Measurements from ENCODE around the gene NREP. TPM values are rescaled to one million over a fixed set of nuclear protein-coding genes. Genes with fewer than 3 reads are reported as not detected.
A peak's percentile ranks its signal among the peaks of the same experiment; 100 is the strongest.

Gene NREP
- total RNA-seq, 1 experiment from 2014 or later, result 14.0 TPM

DNA sequence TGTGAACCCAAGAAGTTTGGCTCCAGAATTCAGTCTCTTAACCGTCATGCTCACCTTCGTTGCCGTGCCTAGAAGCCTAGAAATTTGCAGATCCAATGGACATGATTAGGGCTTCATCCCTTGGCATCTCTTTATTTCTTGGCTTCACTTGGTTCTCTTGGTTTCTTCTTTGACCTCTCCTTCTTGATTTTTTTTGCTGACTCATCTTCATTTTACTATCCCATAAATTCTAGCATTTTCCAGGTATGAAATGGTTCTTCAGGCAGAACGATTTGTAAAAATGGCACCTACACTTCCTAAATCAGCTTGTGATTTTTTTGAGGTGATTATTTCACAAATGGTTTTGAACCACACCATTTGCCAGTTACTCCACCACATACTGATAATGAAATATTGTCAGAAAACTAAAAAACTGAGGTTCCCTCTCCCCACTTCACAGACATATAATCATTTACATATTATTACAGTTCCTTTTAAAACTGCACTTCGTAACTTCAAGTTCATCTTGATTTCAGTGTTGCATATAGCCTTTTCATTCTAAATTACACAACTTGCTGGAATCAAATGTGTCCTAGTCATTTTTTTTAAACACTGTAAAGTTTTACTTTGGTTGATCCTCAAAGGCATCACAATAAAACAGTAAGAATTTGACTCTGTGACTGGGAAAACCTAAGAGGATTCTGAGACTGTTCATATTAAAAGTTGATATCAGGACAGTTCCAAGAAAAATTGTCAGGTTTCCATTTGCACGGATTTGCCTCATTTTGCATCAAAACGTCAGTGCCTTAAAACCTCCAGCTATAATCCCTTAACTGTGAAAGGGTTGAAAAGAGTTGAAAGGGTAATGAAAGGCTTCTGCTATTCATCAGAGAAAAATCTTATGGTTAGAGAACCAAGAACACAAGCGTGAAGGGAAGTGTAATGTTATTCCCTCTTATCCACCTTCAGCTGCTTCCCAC, 8.9 kb upstream of the NREP start:
- no peak for DNase-seq (ENCODE audit: low read depth)

GRCh38 chr5:111764019-111764418, 7.0 kb upstream of the NREP start:
- no peak for DNase-seq (ENCODE audit: low read depth)

GRCh38 chr5:111762895-111763294, 5.9 kb upstream of the NREP start:
- no peak for DNase-seq (ENCODE audit: low read depth)

GRCh38 chr5:111758284-111758628, 1.3 kb upstream of the NREP start:
- no peak for DNase-seq (ENCODE audit: low read depth)

- peak; percentile 93 for DNase-seq (ENCODE audit: low read depth)
These were observed 625 bp upstream of the NREP start for GRCh38 chr5:111757355-111758283.

- peak; percentile 25 for DNase-seq (ENCODE audit: low read depth)
These were observed 1.0 kb downstream of the NREP start for GRCh38 chr5:111755942-111756381.

DNA sequence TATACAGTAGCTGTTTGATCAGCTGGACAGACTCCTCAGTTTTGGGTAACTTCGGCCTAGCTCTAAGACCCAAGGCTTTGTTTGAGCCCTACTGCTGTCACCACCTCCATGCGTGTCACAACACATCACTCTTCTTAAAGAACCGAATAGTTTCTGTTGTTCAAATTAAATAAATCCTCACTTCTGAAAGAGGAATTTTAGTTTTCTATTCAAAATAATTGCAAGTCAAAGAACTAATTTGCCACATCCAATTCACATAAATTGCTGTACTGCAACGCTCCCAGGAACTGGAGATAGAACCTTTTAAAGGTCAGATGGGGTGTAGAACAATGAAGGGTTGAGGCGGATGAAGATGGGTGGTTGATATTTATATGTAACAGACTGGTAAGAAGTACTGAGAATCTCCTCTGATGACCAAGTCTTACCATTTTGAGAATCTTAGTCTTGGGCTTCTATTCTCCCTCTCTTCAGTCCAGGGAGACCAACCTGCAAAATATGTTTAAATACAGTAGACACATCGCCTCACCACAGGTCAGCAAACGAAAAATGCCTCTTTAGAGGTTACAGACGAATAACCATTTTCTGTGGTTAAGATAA, 1.6 kb downstream of the NREP start:
- DNase-seq (ENCODE audit: low read depth), result no peak

- DNase-seq (ENCODE audit: low read depth), result no peak
These were observed 3.0 kb downstream of the NREP start for GRCh38 chr5:111753884-111754589.

DNA sequence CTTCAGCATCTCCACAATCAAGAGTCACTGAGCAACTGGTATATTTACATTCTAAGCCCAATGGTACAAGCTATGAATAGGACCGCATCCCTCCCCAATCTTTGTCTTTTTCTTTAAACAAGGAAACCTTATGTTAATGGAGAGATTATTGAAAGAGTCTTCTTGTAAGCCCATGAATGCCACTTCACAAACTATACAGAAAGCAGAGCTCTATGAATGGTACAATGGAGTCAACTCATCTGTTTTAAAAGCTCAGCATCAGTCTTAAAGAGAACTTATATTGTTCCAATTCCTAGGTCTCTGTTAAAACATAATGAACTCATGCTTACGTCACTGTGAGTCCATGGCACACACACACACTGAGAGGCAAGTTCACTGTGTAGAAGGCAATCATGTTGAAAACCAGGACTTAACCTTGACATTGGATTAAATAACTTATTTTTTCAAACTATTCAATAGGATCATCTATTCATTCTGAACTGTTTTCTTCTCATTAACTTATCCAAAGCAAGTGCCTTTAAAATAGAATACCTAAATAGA, 4.5 kb downstream of the NREP start:
- DNase-seq (ENCODE audit: low read depth), result no peak

GRCh38 chr5:111749303-111750026, 7.5 kb downstream of the NREP start:
- DNase-seq (ENCODE audit: low read depth), result no peak

DNA sequence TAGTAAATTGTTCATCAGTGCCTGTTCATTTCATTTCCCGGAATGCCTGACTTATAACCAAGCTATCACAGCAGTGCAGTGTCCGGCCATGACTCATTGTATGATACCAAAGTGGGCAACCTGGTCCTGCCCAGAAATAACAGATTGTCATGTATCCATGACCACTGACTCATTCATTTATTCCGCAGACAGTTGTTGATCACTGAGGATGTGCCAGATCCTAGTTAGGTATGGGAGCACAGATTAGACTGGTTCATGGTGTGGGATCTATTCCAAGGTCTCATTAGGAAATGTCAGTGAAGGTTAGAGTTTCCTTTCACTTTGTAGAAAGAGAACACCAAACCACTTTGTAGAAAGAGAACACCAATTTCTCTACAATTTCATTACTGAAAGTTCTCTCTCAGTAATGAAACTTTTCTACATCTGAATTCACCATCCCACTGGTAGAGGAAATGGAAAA, 8.7 kb downstream of the NREP start:
- DNase-seq (ENCODE audit: low read depth), result peak; percentile 96

DNA sequence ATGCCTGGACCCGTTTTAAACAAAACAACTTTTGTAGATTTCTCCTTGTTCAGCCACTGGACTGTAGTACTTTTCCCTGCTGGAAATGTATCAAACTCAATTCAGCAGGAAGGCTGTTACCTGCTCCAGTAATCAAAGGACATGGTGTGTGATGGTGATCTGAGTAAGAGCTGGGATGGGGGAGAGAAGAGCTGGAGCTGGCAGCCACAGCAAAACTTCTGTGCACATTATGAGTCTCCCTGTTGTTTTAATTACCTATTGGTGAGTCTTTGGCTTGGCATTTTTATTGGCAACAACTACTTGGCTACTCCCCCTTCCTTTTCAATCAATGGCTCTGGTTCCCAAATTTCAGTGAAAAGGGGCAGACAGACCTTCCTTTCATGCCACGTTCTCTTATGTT, 9.7 kb downstream of the NREP start:
- peak; percentile 81 for DNase-seq (ENCODE audit: low read depth)

- DNase-seq (ENCODE audit: low read depth), result no peak
These were observed 10.2 kb downstream of the NREP start for GRCh38 chr5:111746791-111747190.

- DNase-seq (ENCODE audit: low read depth), result no peak
These were observed 11.8 kb downstream of the NREP start for GRCh38 chr5:111745075-111745739.

DNA sequence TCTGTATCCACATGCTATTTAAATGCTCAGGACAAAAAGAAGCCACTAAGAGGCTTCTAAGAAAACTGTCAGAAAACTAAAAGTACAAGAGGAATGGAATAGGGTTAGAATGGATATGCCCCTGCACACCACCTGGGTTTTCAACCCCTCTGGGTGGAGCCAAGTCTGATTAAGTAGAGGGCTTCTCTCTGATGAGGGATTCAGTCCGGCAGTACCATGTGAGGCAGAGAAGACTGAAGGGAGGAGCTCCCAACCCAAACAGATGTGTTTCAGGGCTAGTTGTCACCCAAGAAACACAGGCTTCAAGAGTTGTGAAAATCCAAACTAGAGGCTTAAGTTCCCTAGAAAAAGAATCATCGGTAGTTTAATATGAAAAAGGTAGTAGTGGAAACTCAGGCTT, 12.5 kb downstream of the NREP start:
- DNase-seq (ENCODE audit: low read depth), result no peak

GRCh38 chr5:111743988-111744387, 13.0 kb downstream of the NREP start:
- no peak for DNase-seq (ENCODE audit: low read depth)

DNA sequence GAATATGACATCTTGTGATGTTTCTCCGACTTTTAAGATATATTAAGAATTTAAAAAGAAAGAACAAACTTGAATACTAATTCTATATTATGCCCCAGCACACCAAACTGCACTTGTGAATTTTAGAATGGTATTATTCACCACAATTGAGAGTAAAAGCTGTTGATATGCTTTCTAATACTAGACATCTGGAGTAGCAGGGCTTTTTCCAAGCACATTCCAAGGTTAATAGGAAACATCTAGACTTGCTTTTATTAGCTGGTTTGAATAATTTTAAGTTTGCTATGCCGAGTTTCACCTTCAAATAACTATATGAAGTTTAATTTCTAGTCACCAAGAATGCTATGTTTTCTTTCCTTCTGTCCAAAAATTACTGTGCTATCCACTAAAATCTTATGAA, 13.5 kb downstream of the NREP start:
- no peak for DNase-seq (ENCODE audit: low read depth)

- no peak for DNase-seq (ENCODE audit: low read depth)
These were observed 14.6 kb downstream of the NREP start for GRCh38 chr5:111742177-111742994.

- no peak for DNase-seq (ENCODE audit: low read depth)
These were observed 15.7 kb downstream of the NREP start for GRCh38 chr5:111741278-111741677.
